Psoas muscle (tissue), 8 donors: Measurements from ENCODE around the gene ZNF470. TPM values are rescaled to one million over a fixed set of nuclear protein-coding genes. Genes with fewer than 3 reads are reported as not detected.

Experiments used
- ATAC-seq, 4 donors: fragments of 200-7000 bp; cut with Tn5 transposase; one replicate each; pipeline ENCODE4 v1.9.1; 2020; ENCODE audit warnings: moderate library complexity in 3 of 4, mild to moderate bottlenecking in 2 of 4
- DNase-seq, 2 donors: peaks; one replicate each; pipeline ENCODE4 v3.0.0-alpha.2; 2020
- H3K27ac ChIP-seq: fragments of 200-600 bp; one replicate; pipeline ENCODE4 v1.8.0; 2022
- H3K27me3 ChIP-seq, 3 donors: fragments of 200-600 bp in 1 of 3; one replicate each; pipeline versions ENCODE4 v1.6.1 to v1.8.0; 2013 to 2022; ENCODE audit warnings: low read length in 2 of 3, mild to moderate bottlenecking in 2 of 3, moderate library complexity in 1 of 3; ENCODE audit not compliant: insufficient read depth in 3 of 3
- H3K36me3 ChIP-seq, 2 donors: fragments of 200-600 bp in 1 of 2; one replicate each; pipeline versions ENCODE4 v1.6.1 to v1.8.0; 2013 to 2022; ENCODE audit warnings: low read depth in 1 of 2, mild to moderate bottlenecking in 1 of 2, moderate library complexity in 1 of 2; ENCODE audit not compliant: insufficient read depth in 1 of 2
- H3K4me1 ChIP-seq: fragments of 200-600 bp; one replicate; pipeline ENCODE4 v1.8.0; 2022
- H3K4me3 ChIP-seq: fragments of 200-600 bp; one replicate; pipeline ENCODE4 v1.8.0; 2022; ENCODE audit warnings: mild to moderate bottlenecking
- H3K9me3 ChIP-seq: fragments of 200-600 bp; one replicate; pipeline ENCODE4 v1.8.0; 2022
- CTCF ChIP-seq: fragments of 200-600 bp; IDR thresholded peaks from one replicate; pipeline ENCODE4 v1.8.0; 2022; ENCODE audit warnings: antibody characterized with exemption
- WGBS, 3 donors: extraction: QIAGEN DNeasy Blood & Tissue Kit; methylation state at CpG; one replicate each; pipeline versions ENCODE4 v1.1.6 to v1.1.7; 2013; 5-methylcytosine and 5-hydroxymethylcytosine counted together
- intact Hi-C, 2 donors: fragments of 100-400 bp; cut with DNase I; formaldehyde crosslinking; loops; one replicate each; pipeline versions ENCODE4 v1.11.0 to v1.14.2; 2022
- polyA plus RNA-seq, 3 donors: library from polyadenylated mRNA; stranded (reverse); fragments of 200-250 nt; gene quantifications; one replicate each; pipeline ENCODE4 v1.2.3, GENCODE V29; 2013
- total RNA-seq, 4 donors: library from RNA; stranded (reverse); fragmentation: NEBNext Ultra II Directional in 2 of 4; extraction: Animal tissue kit (Norgen Biotek cat#: 25700) in 2 of 4; gene quantifications; one replicate each; pipeline versions ENCODE4 v1.2.1 to v1.2.4, GENCODE V29; 2021 to 2023
- donor health status: healthy with polysubstance abuse.
- donor health status: DM: no; HTN: no; CAD: no; lungs with moderate emphysema.
- donor health status: Bipolar disorder and iron deficiency.
- donor health status: healthy.
- donor health status: DM: yes; HTN: yes; CAD: no.
- donor health status: DM: no; HTN: no; CAD: no.
- donor health status: DM: no; HTN: no; CAD: no.
- donor health status: DM: yes; HTN: yes; CAD: no.

The ZNF470 gene
- total and polyA plus RNA-seq, 7 donors, result 0.44 to 3.4 (median 1.7) TPM

- intact Hi-C loops, result no loop called here
- Histone ChIP-seq H3K4me3 (no peak overlapping the region), H3K27ac (no peak overlapping the region), H3K27me3 (no peaks in the 10 kb centered on the region), H3K36me3 (no peaks in the 10 kb centered on the region), H3K9me3 (peaks cover 77% of the 10 kb centered on the region), H3K4me1 (no peaks in the 10 kb centered on the region)
- 73 to 80% (median 76%) methylated on average over 8 of the region's 8 CpGs for WGBS, 3 donors
- DNase-seq, result no peak
- TF ChIP-seq CTCF, result no peak
- no peak for ATAC-seq
Observed at GRCh38 chr19:56611288-56611687, 44.0 kb downstream of the ZNF470 start.

GRCh38 chr19:56612737-56613136 lies 45.5 kb downstream of the ZNF470 start:
- ATAC-seq, result no peak
- no peak overlapping the region for H3K27ac ChIP-seq
- H3K4me1 ChIP-seq, result no peaks in the 10 kb centered on the region
- 81 to 94% (median 87%) methylated on average over 2 of the region's 2 CpGs for WGBS, 3 donors
- peaks cover 64% of the 10 kb centered on the region for H3K9me3 ChIP-seq
- TF ChIP-seq CTCF, result no peak
- no peak for DNase-seq
- no peaks in the 10 kb centered on the region for H3K36me3 ChIP-seq
- H3K27me3 ChIP-seq, result no peaks in the 10 kb centered on the region
- intact Hi-C loops, result no loop called here
- no peak overlapping the region for H3K4me3 ChIP-seq

- Histone ChIP-seq H3K4me1 (no peaks in the 10 kb centered on the region), H3K27ac (no peak overlapping the region), H3K27me3 (no peaks in the 10 kb centered on the region), H3K4me3 (no peak overlapping the region), H3K36me3 (no peaks in the 10 kb centered on the region), H3K9me3 (peaks cover 64% of the 10 kb centered on the region)
- TF ChIP-seq CTCF, result no peak
- no peak for ATAC-seq
- intact Hi-C loops, result no loop called here
- WGBS, 3 donors, result 67 to 82% (median 78%) methylated on average over 5 of the region's 5 CpGs
- no peak for DNase-seq
Observed at GRCh38 chr19:56613639-56614038, 46.4 kb downstream of the ZNF470 start.

- 90 to 93% (median 92%) methylated on average over 8 of the region's 8 CpGs for WGBS, 3 donors
- Histone ChIP-seq H3K36me3 (peaks cover 0 to 15% of the 10 kb centered on the region in 2 donors), H3K27ac (no peak overlapping the region), H3K9me3 (peaks cover 64% of the 10 kb centered on the region), H3K27me3 (no peaks in the 10 kb centered on the region), H3K4me3 (no peak overlapping the region), H3K4me1 (no peaks in the 10 kb centered on the region)
- no peak for TF ChIP-seq CTCF
- intact Hi-C loops, result no loop called here
- DNase-seq (no peak), ATAC-seq (no peak)
Observed at GRCh38 chr19:56617531-56617930, 50.3 kb downstream of the ZNF470 start.

GRCh38 chr19:56619121-56619520 lies 51.9 kb downstream of the ZNF470 start:
- 52 to 66% (median 62%) methylated on average over 8 of the region's 8 CpGs for WGBS, 3 donors
- peaks cover 57% of the 10 kb centered on the region for H3K9me3 ChIP-seq
- no peaks in the 10 kb centered on the region for H3K4me1 ChIP-seq
- peaks cover 0 to 28% of the 10 kb centered on the region in 2 donors for H3K36me3 ChIP-seq
- no peak overlapping the region for H3K27ac ChIP-seq
- DNase-seq (no peak), ATAC-seq (no peak)
- intact Hi-C loops, result no loop called here
- TF ChIP-seq CTCF, result no peak
- no peak overlapping the region for H3K4me3 ChIP-seq
- H3K27me3 ChIP-seq, result no peaks in the 10 kb centered on the region
